GM18858 (cell line): ENCODE results near the gene TICRR.
A peak's percentile ranks its signal among the peaks of the same experiment; 100 is the strongest.
"Not testable (repeated sequence)": the region's sequence is repeated elsewhere in the genome, so short reads cannot be mapped to it uniquely, and the experiment has no call there.

Source experiments
- ATAC-seq: cut with Tn5 transposase; IDR thresholded peaks from one replicate; pipeline ENCODE4 v1.9.1; 2021; ENCODE audit not compliant: unreplicated experiment

TICRR gene

GRCh38 chr15:89559769-89560264 is 15.5 kb upstream of the TICRR start:
- no peak for ATAC-seq

GRCh38 chr15:89566181-89566580 is 9.1 kb upstream of the TICRR start:
- no peak for ATAC-seq

GRCh38 chr15:89566621-89567294 is 8.5 kb upstream of the TICRR start:
- ATAC-seq: no peak

DNA sequence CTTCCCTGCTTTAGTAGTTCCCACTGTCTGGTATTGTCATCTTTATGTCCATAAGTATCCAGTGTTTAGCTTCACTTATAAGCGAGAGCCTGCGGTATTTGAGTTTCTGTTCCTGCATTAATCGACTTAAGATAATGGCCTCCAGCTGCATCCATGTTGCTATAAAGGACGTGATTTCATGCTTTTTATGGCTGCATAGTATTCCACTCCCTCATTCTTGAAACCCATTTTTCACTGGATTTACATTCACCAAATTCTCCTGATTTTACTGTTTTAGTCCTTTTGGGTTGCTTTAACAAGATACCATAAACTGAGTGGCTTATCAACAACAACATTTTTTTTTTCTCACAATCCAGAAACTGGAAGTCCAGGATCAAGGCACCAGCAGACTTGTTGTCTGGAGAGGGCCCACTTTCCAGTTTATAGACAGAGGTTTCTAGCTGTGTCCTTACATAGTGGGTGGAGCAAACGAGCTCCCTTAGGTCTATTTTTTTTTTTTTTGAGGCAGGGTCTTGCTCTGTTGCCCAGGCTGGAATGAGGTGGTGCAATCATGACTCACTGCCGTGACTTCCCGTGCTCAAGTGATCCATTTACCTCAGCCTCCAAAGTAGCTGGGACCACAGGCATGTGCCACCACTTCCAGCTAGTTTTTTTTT is 6.1 kb upstream of the TICRR start:
- ATAC-seq: no peak

GRCh38 chr15:89575656-89576416 is 567 bp downstream of the TICRR start:
- ATAC-seq: peak; percentile 10

- no peak for ATAC-seq
These were observed 1.1 kb downstream of the TICRR start for GRCh38 chr15:89576417-89576773.

- ATAC-seq: no peak
These were observed 2.5 kb downstream of the TICRR start for GRCh38 chr15:89577776-89578115.

DNA sequence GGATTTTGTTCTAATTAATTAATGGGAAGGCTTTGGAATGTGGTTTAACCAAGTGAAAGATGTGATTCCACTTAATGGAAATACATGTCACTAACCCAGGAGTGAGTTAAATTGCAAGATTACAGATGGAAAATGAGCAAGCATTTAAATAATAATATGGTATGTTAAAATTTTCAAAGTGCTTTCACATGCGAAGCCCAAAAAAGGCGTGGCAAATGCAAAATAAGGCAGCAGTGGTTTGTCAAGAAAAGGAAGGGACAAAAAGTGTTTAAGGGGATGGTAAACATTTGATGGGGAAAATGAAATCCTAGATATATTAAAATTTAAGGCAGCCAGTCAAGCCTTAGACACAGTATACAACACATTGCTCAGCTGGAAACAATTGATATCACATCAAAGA is 2.9 kb downstream of the TICRR start:
- no peak for ATAC-seq

DNA sequence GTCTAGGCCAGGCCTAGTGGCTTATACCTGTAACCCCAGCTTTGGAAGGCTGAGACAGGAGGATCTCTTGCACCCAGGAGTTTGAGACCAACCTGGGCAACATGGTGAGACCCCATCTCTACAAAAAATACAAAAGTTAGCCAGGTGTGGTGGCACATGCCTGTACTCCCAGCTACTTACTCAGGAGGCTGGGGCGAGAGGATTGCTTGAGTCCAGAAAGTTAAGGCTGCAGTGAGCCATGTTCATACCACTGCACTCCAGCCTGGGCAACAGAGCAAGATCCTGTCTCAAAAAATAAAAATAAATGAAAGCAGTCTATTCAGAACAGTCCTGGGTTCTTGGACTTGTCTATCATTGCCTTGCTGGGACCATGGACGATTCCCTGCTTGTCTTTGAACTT is 5.5 kb downstream of the TICRR start:
- ATAC-seq: not testable (repeated sequence)

- ATAC-seq: no peak
These were observed 11.4 kb downstream of the TICRR start for GRCh38 chr15:89586651-89587050.

GRCh38 chr15:89587955-89588354 is 12.7 kb downstream of the TICRR start:
- no peak for ATAC-seq

DNA sequence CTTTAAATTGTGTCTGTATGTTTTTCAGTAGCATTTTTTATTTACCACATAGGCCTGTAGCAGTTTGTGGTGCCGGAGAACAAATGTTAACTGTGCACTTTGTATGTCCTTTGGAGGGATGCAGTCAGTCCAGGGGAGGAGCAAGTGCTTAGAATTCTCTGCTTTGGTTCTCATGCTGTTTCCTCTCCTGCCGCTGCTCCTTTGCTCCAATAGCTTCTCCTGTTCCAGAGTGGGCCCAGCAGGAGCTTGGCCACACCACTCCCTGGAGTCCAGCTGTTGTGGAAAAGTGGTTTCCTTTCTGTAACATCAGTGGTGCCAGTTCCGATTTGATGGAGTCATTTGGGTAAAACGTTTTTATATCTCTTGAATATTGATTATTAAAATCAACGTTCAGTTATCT is 16.6 kb downstream of the TICRR start:
- ATAC-seq: no peak

- ATAC-seq: no peak
These were observed 17.7 kb downstream of the TICRR start for GRCh38 chr15:89593018-89593417.

GRCh38 chr15:89599021-89599420 is 23.8 kb downstream of the TICRR start:
- no peak for ATAC-seq

GRCh38 chr15:89611317-89611716 is 36.0 kb downstream of the TICRR start:
- no peak for ATAC-seq

DNA sequence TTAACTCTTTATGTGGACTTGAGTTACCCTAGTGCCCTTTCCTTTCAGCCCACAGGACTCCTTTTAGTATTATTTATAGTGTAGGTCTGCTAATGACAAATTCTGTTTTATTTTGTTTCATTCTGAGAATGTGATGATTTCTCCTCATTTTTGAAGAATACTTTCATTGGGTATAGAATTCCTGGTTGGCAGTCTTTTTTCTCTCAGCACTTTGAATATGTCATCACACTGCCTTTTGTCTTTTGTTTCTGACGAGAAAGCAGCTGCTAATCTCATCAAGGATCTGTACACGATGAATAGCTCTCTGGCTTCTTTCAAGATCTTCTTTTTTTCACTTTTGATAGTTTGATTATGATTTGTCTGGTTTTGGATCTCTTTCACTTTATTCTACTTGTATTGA is 37.8 kb downstream of the TICRR start:
- no peak for ATAC-seq

DNA sequence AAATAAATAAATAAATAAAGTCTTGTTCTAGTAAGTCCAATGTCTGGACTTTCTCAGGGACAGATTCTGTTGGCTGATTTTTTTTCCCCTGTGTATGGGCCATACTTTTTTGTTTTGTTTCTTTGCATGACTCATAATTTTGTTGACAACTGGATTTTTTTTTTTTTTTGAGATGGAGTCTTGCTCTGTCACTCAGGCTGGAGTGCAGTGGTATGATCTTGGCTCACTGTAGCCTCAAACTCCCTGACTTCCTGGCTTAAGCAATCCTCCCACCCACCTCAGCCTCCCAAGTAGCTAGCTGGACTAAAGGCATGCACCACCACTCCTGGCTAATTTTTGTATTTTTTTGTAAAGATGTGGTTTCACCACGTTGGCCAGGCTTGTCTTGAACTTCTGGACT is 38.9 kb downstream of the TICRR start:
- no peak for ATAC-seq

GRCh38 chr15:89615135-89615534 is 39.9 kb downstream of the TICRR start:
- no peak for ATAC-seq

DNA sequence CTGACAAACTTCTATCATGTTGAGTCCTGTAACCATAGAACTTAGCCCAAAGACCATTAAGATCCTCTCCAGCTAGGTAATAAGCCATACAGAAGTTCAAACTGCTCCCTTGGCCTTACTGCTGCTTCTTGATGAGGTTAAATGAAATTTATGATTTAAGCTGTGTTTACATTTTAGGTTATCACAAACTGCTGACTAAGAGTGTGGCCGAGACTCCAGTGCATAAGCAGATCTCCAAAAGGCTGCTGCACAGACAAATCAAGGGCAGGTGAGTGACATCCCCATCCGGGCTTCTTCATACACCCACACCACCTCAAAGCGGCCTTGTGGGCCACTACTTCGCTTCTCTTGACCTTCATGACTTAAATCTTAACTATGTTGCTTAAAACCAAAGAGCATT is 41.0 kb downstream of the TICRR start:
- no peak for ATAC-seq

GRCh38 chr15:89621547-89621946 is 46.3 kb downstream of the TICRR start:
- no peak for ATAC-seq

DNA sequence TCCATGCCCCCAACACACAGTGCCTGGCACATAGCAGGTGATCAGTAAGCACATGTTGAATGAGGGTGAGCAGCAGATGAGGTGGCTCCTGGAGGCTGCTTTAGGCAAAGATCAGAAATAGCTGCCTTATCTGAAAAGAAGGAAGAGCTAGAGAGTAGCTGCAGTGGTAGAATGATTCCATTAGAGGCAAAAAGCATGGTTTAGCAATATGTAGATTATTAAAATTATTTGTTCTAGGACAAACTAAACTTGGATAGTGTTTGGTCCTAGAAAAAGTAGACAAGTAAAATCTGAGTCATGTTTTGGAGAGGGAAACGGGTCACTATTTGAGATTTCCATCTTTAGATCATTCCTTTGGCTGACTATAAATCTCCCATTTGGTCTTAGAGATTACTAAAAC is 47.9 kb downstream of the TICRR start:
- ATAC-seq: no peak

DNA sequence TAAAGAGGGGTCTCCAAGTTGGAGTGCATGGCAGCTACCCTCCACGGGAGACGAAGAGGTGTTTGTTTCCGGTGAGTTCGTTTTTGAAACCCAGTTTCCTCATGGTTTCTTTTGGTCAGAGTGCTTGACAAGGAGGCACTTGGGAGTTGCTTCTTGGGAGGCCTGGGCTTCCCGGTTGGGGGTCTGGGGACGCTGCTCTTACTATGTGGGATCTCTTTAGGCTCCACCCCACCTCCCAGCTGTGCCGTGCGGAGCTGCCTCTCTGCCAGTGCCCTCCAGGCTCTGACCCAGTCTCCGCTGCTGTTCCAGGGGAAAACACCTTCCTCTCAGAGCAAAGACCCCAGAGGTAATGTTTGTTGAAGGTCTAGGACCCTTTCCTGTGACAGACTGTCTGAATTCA is 50.4 kb downstream of the TICRR start:
- ATAC-seq: no peak
